LHCN-M2 (cell line): ENCODE results near the gene FRMD3. TPM values are rescaled to one million over a fixed set of nuclear protein-coding genes. Genes with fewer than 3 reads are reported as not detected.

Experiments
- DNase-seq: peaks from one replicate; pipeline ENCODE4 v3.0.0-alpha.2; 2012; ENCODE audit warnings: low read depth
- total RNA-seq: library from RNA; depleted of rRNA; stranded (reverse); fragments of >200 nt; gene quantifications from 2 replicates; pipeline ENCODE4 v1.2.3, GENCODE V29; 2014

The FRMD3 gene
- total RNA-seq, 1 experiment from 2014 or later = 10.3 TPM

- no peak for DNase-seq
These were observed 104.4 kb downstream of the FRMD3 start for GRCh38 chr9:83433846-83434245.

DNA sequence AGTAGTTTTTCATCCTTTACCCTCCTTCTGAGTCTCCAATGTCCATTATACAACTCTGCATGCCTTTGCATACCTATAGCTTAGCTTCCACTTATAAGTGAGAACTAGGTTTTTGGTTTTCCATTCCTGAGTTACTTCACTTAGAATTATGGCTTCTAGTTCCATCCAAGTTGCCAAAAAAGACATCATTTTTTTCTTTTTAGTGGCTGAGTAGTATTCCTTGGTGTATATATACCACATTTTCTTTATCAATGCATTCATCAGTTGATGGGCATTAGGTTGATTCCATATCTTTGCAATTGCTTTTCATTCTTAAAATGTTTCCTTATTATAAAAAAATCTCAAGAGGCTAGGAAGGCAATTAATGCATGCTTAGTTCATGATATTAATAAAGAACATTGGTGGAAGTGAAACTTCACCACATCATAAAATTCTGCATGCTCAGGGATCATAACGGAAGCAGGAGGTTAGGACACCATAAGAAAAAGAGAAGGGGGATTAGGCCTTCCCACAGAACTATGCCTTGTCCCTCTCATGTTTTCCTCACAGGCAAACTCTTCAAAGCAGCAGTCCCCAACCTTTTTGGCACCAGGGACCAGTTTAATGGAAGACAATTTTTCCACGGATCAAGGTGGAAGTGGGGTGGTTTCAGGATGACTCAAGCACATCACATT, 105.2 kb downstream of the FRMD3 start:
- no peak for DNase-seq

- DNase-seq = peak; percentile 60
These were observed 106.0 kb downstream of the FRMD3 start for GRCh38 chr9:83432104-83432627.

DNA sequence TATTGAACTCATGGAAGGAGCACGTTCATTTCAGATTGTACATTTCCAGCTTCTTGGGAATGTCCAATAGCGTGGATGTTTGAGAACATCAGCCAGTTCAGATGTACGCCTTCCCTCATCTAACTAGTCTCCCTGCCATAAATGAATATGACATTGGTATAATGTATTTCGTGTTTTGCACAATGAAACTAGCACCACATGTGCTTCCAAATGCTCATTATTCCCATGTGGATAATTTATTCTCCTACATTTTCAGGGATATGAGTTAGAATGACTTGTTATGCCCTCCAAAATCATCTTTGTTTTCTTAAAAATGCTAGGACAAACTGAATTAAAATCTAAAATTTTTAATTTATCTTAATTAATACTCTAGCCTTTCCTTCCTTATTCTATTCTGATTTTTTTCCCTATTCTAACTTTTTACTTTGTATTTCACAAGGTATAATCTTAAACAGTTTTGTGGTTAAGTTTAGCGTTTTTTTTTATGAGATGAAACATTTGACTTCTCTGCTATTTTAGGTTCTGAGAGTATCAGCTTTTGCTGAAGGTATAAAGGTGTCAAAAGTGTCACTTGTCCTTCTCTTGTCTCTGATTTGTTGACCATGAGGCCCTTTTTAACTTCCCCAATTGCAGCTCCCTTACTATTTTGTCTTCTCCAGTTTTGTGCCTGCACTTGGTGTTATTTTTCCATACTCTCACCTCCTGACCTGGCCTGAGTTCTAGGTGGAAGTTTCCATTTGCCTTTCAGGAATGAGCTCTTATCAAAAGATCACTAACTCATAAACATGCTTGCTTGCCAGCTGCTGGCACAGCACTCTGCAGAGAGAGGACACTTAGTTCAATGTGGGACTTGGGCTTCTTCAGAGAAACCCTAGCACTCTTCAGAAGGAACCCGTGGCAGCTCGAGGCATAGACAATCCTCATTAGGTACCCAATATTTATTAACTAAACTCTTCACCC, 106.8 kb downstream of the FRMD3 start:
- DNase-seq = no peak

DNA sequence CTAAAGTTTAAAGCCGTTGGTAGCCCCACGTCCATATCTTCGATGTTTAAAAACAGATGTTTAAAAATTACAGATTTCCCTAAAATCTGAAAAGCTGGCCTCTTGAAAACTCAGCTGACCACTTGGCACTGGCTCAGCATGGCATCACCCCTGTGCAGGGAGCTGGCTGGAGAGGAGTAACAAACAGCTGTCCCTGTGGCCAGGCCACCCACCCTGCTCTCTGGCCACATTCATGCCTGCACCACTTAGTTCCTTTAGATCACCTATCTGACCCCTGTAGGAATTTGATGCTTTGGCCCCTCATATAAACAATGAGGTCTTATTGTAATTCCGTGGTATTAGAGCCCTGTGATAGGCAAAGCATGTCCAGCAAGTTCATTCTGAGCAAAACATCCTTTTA, 107.5 kb downstream of the FRMD3 start:
- DNase-seq = peak; percentile 90

GRCh38 chr9:83429229-83429628, 109.0 kb downstream of the FRMD3 start:
- no peak for DNase-seq

DNA sequence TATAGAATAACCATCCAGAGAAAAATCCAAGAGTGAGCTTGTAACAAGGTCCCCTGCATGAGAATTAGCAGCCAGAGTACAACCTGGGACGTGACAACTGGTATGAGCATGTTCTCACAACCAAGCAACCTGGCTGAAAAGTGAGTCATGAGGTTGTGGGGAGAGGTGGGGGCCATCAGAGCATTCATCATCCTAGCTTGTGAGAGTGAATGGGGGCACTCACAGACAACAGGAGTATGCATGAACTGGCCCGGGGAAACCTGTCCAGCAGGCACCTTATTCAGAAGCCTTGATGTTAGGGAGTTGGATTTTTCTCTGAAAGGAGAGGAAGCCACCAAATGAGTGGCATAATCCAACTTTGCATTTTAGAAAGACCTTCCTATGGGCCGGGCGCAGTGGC, 113.0 kb downstream of the FRMD3 start:
- no peak for DNase-seq

GRCh38 chr9:83424831-83425230, 113.4 kb downstream of the FRMD3 start:
- no peak for DNase-seq

- DNase-seq = no peak
These were observed 114.1 kb downstream of the FRMD3 start for GRCh38 chr9:83423815-83424707.

DNA sequence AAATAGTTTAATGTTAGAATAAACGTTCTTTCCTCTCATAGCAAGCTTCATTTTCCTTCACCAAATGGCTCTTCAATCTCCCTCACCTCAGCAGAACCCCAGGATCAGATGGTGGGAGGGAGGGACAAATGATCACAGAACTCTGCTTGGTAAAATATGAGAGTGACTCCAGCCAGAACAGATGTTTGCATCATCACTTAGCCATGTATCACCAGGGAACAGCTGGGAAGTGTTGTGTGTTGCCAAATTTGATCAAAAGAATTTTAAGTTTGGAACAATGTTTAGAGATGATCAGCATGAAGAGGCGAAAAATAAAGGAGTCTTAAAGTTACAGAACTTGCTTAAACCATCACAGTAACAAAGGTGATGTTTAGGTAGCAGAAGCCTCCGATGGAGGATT, 115.7 kb downstream of the FRMD3 start:
- DNase-seq = peak; percentile 81

GRCh38 chr9:83420486-83420885, 117.7 kb downstream of the FRMD3 start:
- DNase-seq = no peak

- DNase-seq = no peak
These were observed 118.2 kb downstream of the FRMD3 start for GRCh38 chr9:83419961-83420360.

- no peak for DNase-seq
These were observed 119.9 kb downstream of the FRMD3 start for GRCh38 chr9:83418283-83418682.

DNA sequence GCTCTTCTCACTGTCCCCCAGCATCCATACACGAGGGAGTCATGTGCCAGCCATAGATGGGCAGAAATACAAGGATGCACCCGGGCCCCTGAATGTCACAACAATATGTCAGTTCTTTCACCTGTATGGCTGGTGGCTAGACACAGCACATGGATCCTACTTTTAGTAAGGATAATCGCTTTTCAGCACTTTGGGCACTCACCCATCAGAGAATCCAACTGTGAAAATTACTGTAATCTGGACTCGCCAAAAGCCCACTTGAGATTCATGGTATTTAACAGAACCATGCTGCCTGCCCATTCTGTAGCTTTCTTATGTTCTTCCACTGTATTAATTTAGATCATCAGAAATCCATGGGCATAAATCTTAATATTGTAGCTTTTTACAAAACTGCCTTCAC, 124.8 kb downstream of the FRMD3 start:
- DNase-seq = no peak

GRCh38 chr9:83410701-83411100, 127.5 kb downstream of the FRMD3 start:
- peak; percentile 67 for DNase-seq

- no peak for DNase-seq
These were observed 131.3 kb downstream of the FRMD3 start for GRCh38 chr9:83406921-83407320.

DNA sequence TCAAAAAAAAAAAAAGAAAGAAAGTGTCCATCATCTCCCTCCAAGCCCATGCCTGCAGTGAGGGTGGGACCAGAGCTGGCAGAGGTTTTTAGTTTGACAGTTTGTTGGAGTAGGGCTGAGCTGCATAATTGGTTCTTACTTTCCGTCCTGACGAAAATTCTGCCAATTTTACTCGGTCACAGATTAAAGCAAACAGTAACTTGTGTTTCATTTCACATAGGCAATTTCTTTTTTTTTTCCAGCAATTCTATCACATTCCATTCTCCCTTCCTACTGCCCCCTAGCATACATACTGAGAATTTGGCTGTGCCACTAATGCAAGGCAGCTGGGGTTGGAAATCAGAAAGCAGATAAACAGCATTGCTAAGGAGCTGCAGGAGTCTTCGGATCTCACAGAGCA, 132.4 kb downstream of the FRMD3 start:
- DNase-seq = no peak

- DNase-seq = peak; percentile 82
These were observed 134.5 kb downstream of the FRMD3 start for GRCh38 chr9:83403527-83404238.

GRCh38 chr9:83401328-83401900, 136.8 kb downstream of the FRMD3 start:
- DNase-seq = peak; percentile 90

- no peak for DNase-seq
These were observed 141.4 kb downstream of the FRMD3 start for GRCh38 chr9:83396813-83397212.

DNA sequence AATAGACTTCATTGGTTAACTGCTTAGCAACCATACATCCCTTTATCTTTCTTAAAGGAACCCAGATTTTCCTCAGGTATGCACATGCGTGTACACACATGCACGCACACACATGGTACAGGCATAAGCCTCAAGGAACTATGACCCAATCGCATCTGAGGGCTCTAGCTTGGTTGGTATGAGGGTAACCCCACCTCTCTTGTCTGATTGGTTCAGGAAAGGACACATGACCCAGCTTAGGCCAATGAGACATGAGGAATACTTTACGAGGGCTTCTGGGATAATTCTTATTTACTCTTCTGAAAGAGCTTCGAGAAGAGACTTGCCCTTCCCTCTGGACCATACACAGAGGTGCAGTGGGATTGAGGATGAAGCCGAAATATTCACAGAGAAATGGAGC, 141.9 kb downstream of the FRMD3 start:
- DNase-seq = no peak
